ENCODE data around the gene XNDC1N.

GRCh38 chr11:71964641-71965040 is 36.2 kb upstream of the XNDC1N start:
- no peak for TF ChIP-seq TAF1 (IDR thresholded peaks at IDR 0.05; ENCODE audit: low read depth, low read length)
- TF ChIP-seq POLR2AphosphoS5 (IDR thresholded peaks at IDR 0.05; ENCODE audit: low read depth, low read length) = no peak
- TF ChIP-seq POLR2A (IDR thresholded peaks at IDR 0.05; ENCODE audit: low read depth, low read length) = no peak
- TF ChIP-seq SPI1 (IDR thresholded peaks at IDR 0.05; ENCODE audit: low read depth, low read length) = no peak

Measured in GM12891 (cell line).